Liver (tissue), 9 donors: ENCODE measurements around the gene DBT. TPM values are rescaled to one million over a fixed set of nuclear protein-coding genes. Genes with fewer than 3 reads are reported as not detected.
A peak's percentile ranks its signal among the peaks of the same experiment; 100 is the strongest.
"Not testable (repeated sequence)": the region's sequence is repeated elsewhere in the genome, so short reads cannot be mapped to it uniquely, and the experiment has no call there.

Experiments
- DNase-seq: peaks from one replicate; pipeline ENCODE4 v3.0.0-alpha.2; 2017; ENCODE audit warnings: low spot score
- H3K27ac ChIP-seq, 2 donors: one replicate each; pipeline ENCODE4 v1.7.0; 2013; ENCODE audit warnings: inconsistent platforms in 2 of 2, low read length in 2 of 2, control low read depth in 1 of 2, low read depth in 1 of 2, mild to moderate bottlenecking in 1 of 2
- H3K27me3 ChIP-seq, 4 donors: one replicate each; pipeline versions ENCODE4 v1.6.1 to v1.7.0; 2013; ENCODE audit warnings: low read length in 3 of 4, inconsistent platforms in 1 of 4, mild to moderate bottlenecking in 1 of 4, moderate library complexity in 1 of 4; ENCODE audit not compliant: control insufficient read depth in 4 of 4, insufficient read depth in 4 of 4
- H3K36me3 ChIP-seq, 4 donors: one replicate each; pipeline versions ENCODE4 v1.6.1 to v1.7.0; 2013; ENCODE audit warnings: low read length in 3 of 4, mild to moderate bottlenecking in 3 of 4, low read depth in 1 of 4, moderate library complexity in 1 of 4; ENCODE audit not compliant: control insufficient read depth in 4 of 4, insufficient read depth in 3 of 4
- H3K4me1 ChIP-seq, 4 donors: one replicate each; pipeline versions ENCODE4 v1.6.1 to v1.7.0; 2013; ENCODE audit warnings: low read length in 3 of 4, mild to moderate bottlenecking in 3 of 4, moderate library complexity in 1 of 4; ENCODE audit not compliant: control insufficient read depth in 4 of 4, insufficient read depth in 4 of 4
- H3K4me3 ChIP-seq, 3 donors: one replicate each; pipeline versions ENCODE4 v1.6.1 to v1.7.0; 2013; ENCODE audit warnings: low read length in 3 of 3, control low read depth in 1 of 3, low read depth in 1 of 3, mild to moderate bottlenecking in 1 of 3
- H3K9ac ChIP-seq, 2 donors: one replicate each; pipeline ENCODE4 v1.7.0; 2013; ENCODE audit warnings: low read length in 2 of 2, mild to moderate bottlenecking in 2 of 2, moderate library complexity in 2 of 2, control low read depth in 1 of 2, low read depth in 1 of 2
- H3K9me3 ChIP-seq, 4 donors: one replicate each; pipeline versions ENCODE4 v1.6.1 to v1.7.0; 2013; ENCODE audit warnings: low read length in 3 of 4; ENCODE audit not compliant: control insufficient read depth in 4 of 4
- ATF3 ChIP-seq: IDR thresholded peaks from 2 replicates; pipeline ENCODE4 v1.6.1; 2016; ENCODE audit warnings: antibody characterized with exemption
- EGR1 ChIP-seq, 2 donors: IDR thresholded peaks; 2 replicates each; pipeline ENCODE4 v1.6.1; 2016 to 2018; ENCODE audit warnings: antibody characterized with exemption in 2 of 2, low read depth in 2 of 2
- FOXA1 ChIP-seq: IDR thresholded peaks from 2 replicates; pipeline ENCODE4 v1.6.1; 2016; ENCODE audit warnings: antibody characterized with exemption
- FOXA2 ChIP-seq: IDR thresholded peaks from 2 replicates; pipeline ENCODE4 v1.6.1; 2016; ENCODE audit warnings: antibody characterized with exemption
- GABPA ChIP-seq, 2 donors: IDR thresholded peaks in 1 of 2; conservative IDR thresholded peaks in 1 of 2; 2 replicates each; pipeline ENCODE4 v1.6.1; 2016; ENCODE audit warnings: antibody characterized with exemption in 2 of 2, mild to moderate bottlenecking in 1 of 2, moderate library complexity in 1 of 2
- HNF4A ChIP-seq, 2 donors: conservative IDR thresholded peaks; 2 replicates each; pipeline ENCODE4 v1.6.1; 2016; ENCODE audit warnings: antibody characterized with exemption in 2 of 2, mild to moderate bottlenecking in 2 of 2
- HNF4G ChIP-seq: IDR thresholded peaks from 2 replicates; pipeline ENCODE4 v1.6.1; 2016; ENCODE audit warnings: antibody characterized with exemption
- JUND ChIP-seq, 2 donors: IDR thresholded peaks; 2 replicates each; pipeline ENCODE4 v1.6.1; 2016; ENCODE audit warnings: antibody characterized with exemption in 2 of 2
- MAX ChIP-seq: IDR thresholded peaks from 2 replicates; pipeline ENCODE4 v1.6.1; 2016; ENCODE audit warnings: antibody characterized with exemption
- NR2F2 ChIP-seq: IDR thresholded peaks from 2 replicates; pipeline ENCODE4 v1.6.1; 2016; ENCODE audit warnings: antibody characterized with exemption
- RAD21 ChIP-seq, 2 donors: IDR thresholded peaks; 2 replicates each; pipeline ENCODE4 v1.6.1; 2016; ENCODE audit warnings: antibody characterized with exemption in 2 of 2, mild to moderate bottlenecking in 2 of 2
- RXRA ChIP-seq, 2 donors: IDR thresholded peaks; 2 replicates each; pipeline ENCODE4 v1.6.1; 2017 to 2018; ENCODE audit warnings: antibody characterized with exemption in 2 of 2, mild to moderate bottlenecking in 1 of 2
- SP1 ChIP-seq: IDR thresholded peaks from 2 replicates; pipeline ENCODE4 v1.6.1; 2018; ENCODE audit warnings: antibody characterized with exemption, mild to moderate bottlenecking
- TAF1 ChIP-seq: conservative IDR thresholded peaks from 2 replicates; pipeline ENCODE4 v1.6.1; 2016; ENCODE audit warnings: antibody characterized with exemption, mild to moderate bottlenecking
- YY1 ChIP-seq: IDR thresholded peaks from 2 replicates; pipeline ENCODE4 v1.6.1; 2016; ENCODE audit warnings: antibody characterized with exemption, mild to moderate bottlenecking
- WGBS: extraction: QIAGEN DNeasy Blood & Tissue Kit; methylation state at CpG from one replicate; pipeline ENCODE4 v1.1.7; 2013; 5-methylcytosine and 5-hydroxymethylcytosine counted together
- polyA plus RNA-seq, 2 donors: library from polyadenylated mRNA; stranded (reverse) in 1 of 2; unstranded in 1 of 2; fragments of 200-250 nt in 1 of 2; fragments of >200 nt in 1 of 2; fragmentation: Nextera tagmentation in 1 of 2; extraction: Ambion mirVana in 1 of 2; gene quantifications; one replicate each; pipeline versions ENCODE4 v1.2.1 to v1.2.3, GENCODE V29; 2013 to 2015
- total RNA-seq, 2 donors: library from RNA; depleted of rRNA; stranded (reverse); fragments of >200 nt; gene quantifications; one replicate each; pipeline ENCODE4 v1.2.3, GENCODE V29; 2014
- TF ChIP-seq, protein P1 (sequence below): fragments of 150-350 bp; IDR thresholded peaks from 2 replicates; pipeline ENCODE4 v1.5.1; 2017; ENCODE audit warnings: improper control_type of control experiment, low read depth, low read length; ENCODE audit not compliant: missing input control
- TF ChIP-seq, protein P2 (sequence below): IDR thresholded peaks from 2 replicates; pipeline ENCODE4 v1.6.1; 2016; ENCODE audit warnings: antibody characterized with exemption, mild to moderate bottlenecking
- donor health status: healthy.
- donor health status: healthy.
- donor health status: healthy.
- donor health status: healthy.
- donor health status: healthy.

DBT gene
- total and polyA plus RNA-seq, 4 donors = 7.7 to 10.7 (median 9.1) TPM

GRCh38 chr1:100265562-100265930, 15.9 kb upstream of the DBT start:
- DNase-seq = no peak
- Histone ChIP-seq H3K27ac (peak overlapping the region; percentile 40 to 88), H3K9ac (peak overlapping the region; percentile 88 to 96), H3K36me3 (peaks cover 1 to 16% (median 6%) of the 10 kb centered on the region in 4 donors), H3K9me3 (no peaks in the 10 kb centered on the region), H3K27me3 (no peaks in the 10 kb centered on the region), H3K4me1 (peaks cover 6 to 16% (median 10%) of the 10 kb centered on the region in 4 donors), H3K4me3 (peak overlapping the region; percentile 68 to 92 (median 83))
- TF ChIP-seq SP1 (no peak), YY1 (no peak), FOXA2 (no peak), RAD21 (IDR thresholded peaks at IDR 0.05) (no peak), MAX (no peak), HNF4A (conservative IDR thresholded peaks at IDR 0.05) (no peak), TAF1 (no peak), RXRA (IDR thresholded peaks at IDR 0.05) (no peak), EGR1 (IDR thresholded peaks at IDR 0.05; ENCODE audit: low read depth in 2 of 2) (no peak)
- TF ChIP-seq, protein P1, sequence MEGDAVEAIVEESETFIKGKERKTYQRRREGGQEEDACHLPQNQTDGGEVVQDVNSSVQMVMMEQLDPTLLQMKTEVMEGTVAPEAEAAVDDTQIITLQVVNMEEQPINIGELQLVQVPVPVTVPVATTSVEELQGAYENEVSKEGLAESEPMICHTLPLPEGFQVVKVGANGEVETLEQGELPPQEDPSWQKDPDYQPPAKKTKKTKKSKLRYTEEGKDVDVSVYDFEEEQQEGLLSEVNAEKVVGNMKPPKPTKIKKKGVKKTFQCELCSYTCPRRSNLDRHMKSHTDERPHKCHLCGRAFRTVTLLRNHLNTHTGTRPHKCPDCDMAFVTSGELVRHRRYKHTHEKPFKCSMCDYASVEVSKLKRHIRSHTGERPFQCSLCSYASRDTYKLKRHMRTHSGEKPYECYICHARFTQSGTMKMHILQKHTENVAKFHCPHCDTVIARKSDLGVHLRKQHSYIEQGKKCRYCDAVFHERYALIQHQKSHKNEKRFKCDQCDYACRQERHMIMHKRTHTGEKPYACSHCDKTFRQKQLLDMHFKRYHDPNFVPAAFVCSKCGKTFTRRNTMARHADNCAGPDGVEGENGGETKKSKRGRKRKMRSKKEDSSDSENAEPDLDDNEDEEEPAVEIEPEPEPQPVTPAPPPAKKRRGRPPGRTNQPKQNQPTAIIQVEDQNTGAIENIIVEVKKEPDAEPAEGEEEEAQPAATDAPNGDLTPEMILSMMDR = no peak
- TF ChIP-seq, protein P2, sequence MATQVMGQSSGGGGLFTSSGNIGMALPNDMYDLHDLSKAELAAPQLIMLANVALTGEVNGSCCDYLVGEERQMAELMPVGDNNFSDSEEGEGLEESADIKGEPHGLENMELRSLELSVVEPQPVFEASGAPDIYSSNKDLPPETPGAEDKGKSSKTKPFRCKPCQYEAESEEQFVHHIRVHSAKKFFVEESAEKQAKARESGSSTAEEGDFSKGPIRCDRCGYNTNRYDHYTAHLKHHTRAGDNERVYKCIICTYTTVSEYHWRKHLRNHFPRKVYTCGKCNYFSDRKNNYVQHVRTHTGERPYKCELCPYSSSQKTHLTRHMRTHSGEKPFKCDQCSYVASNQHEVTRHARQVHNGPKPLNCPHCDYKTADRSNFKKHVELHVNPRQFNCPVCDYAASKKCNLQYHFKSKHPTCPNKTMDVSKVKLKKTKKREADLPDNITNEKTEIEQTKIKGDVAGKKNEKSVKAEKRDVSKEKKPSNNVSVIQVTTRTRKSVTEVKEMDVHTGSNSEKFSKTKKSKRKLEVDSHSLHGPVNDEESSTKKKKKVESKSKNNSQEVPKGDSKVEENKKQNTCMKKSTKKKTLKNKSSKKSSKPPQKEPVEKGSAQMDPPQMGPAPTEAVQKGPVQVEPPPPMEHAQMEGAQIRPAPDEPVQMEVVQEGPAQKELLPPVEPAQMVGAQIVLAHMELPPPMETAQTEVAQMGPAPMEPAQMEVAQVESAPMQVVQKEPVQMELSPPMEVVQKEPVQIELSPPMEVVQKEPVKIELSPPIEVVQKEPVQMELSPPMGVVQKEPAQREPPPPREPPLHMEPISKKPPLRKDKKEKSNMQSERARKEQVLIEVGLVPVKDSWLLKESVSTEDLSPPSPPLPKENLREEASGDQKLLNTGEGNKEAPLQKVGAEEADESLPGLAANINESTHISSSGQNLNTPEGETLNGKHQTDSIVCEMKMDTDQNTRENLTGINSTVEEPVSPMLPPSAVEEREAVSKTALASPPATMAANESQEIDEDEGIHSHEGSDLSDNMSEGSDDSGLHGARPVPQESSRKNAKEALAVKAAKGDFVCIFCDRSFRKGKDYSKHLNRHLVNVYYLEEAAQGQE = no peak
- 3% methylated on average over 12 of the region's 12 CpGs for WGBS

- not testable (repeated sequence) for H3K4me3 ChIP-seq, H3K9ac ChIP-seq, DNase-seq, H3K9me3 ChIP-seq, H3K27me3 ChIP-seq, H3K27ac ChIP-seq
- peaks cover 0 to 11% (median 3%) of the 10 kb centered on the region in 4 donors for H3K36me3 ChIP-seq
- WGBS = 92% methylated on average over 5 of the region's 5 CpGs
- H3K4me1 ChIP-seq = peaks cover 5 to 16% (median 10%) of the 10 kb centered on the region in 4 donors
Measured at GRCh38 chr1:100264081-100264480, 14.4 kb upstream of the DBT start.

DNA sequence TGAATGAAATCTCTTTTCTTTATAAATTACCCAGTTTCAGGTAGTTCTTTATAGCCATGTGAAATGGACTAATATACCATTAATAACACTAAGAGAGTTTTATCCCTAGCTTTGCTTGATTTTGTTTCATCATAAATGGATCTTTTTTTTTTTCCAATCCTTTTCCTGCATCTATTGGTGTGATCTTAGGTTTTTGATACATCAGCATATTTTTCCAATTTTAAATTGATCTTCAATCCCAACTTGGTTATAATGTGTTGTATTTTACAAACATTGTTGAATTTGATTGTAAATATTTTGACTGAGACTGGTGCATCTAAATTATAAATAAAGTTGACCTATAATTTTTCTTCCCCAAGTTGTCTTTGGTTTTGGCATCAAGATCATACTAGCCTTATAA, 12.1 kb upstream of the DBT start:
- Histone ChIP-seq H3K36me3 (no peaks in the 10 kb centered on the region), H3K9me3 (no peaks in the 10 kb centered on the region), H3K4me3 (no peak overlapping the region), H3K27ac (no peak overlapping the region), H3K9ac (no peak overlapping the region), H3K4me1 (peaks cover 1 to 9% (median 4%) of the 10 kb centered on the region in 4 donors), H3K27me3 (no peaks in the 10 kb centered on the region)
- no peak for DNase-seq
- no peak for TF ChIP-seq ATF3
- TF ChIP-seq EGR1 (IDR thresholded peaks at IDR 0.05; ENCODE audit: low read depth in 2 of 2) = no peak
- TF ChIP-seq TAF1 = no peak
- no peak for TF ChIP-seq JUND (IDR thresholded peaks at IDR 0.05)
- TF ChIP-seq YY1 = no peak
- TF ChIP-seq RXRA (IDR thresholded peaks at IDR 0.05) = no peak
- TF ChIP-seq, protein P1 = no peak
- TF ChIP-seq HNF4A (conservative IDR thresholded peaks at IDR 0.05) = no peak
- no peak for TF ChIP-seq HNF4G
- TF ChIP-seq GABPA (IDR thresholded peaks at IDR 0.05 in 1 of 2, conservative IDR thresholded peaks at IDR 0.05 in 1 of 2) = no peak
- TF ChIP-seq FOXA1 = no peak
- TF ChIP-seq NR2F2 = no peak
- no peak for TF ChIP-seq FOXA2
- no peak for TF ChIP-seq SP1
- TF ChIP-seq RAD21 (IDR thresholded peaks at IDR 0.05) = no peak

DNA sequence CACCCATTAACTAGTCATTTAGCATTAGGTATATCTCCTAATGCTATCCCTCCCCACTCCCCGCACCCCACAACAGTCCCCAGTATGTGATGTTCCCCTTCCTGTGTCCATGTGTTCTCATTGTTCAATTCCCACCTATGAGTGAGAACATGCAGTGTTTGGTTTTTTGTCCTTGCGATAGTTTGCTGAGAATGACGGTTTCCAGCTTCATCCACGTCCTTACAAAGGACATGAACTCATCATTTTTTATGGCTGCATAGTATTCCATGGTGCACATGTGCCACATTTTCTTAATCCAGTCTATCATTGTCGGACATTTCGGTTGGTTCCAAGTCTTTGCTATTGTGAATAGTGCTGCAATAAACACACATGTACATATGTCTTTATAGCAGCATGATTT, 8.8 kb upstream of the DBT start:
- 84% methylated on average over 6 of the region's 6 CpGs for WGBS
- H3K36me3 ChIP-seq, H3K4me3 ChIP-seq, DNase-seq, H3K4me1 ChIP-seq, H3K27ac ChIP-seq, H3K9ac ChIP-seq, H3K27me3 ChIP-seq, H3K9me3 ChIP-seq: not testable (repeated sequence)
